ENCODE results near the gene ZNRF1. TPM values are rescaled to one million over a fixed set of nuclear protein-coding genes. Genes with fewer than 3 reads are reported as not detected.
A peak's percentile ranks its signal among the peaks of the same experiment; 100 is the strongest.
"Not testable (repeated sequence)": the region's sequence is repeated elsewhere in the genome, so short reads cannot be mapped to it uniquely, and the experiment has no call there.

The ZNRF1 gene
- total and polyA plus RNA-seq, 9 donors: 15.2 to 47.0 (median 45.2) TPM

- DNase-seq: peak; percentile 68
- Histone ChIP-seq H3K4me3 (ENCODE audit: low read length) (no peak overlapping the region), H3K27ac (ENCODE audit: low read length) (peak overlapping the region; percentile 78), H3K36me3 (ENCODE audit: control insufficient read depth, insufficient read depth, low read length) (no peaks in the 10 kb centered on the region), H3K4me1 (ENCODE audit: control insufficient read depth, insufficient read depth, low read length) (peaks cover 12% of the 10 kb centered on the region), H3K27me3 (ENCODE audit: control insufficient read depth, insufficient read depth, low read length) (no peaks in the 10 kb centered on the region), H3K9me3 (replicated peaks; ENCODE audit: control insufficient read depth, low read depth, low read length) (no peaks in the 10 kb centered on the region)
- WGBS (ENCODE audit: insufficient coverage): 20% methylated on average over 1 of the region's 8 CpGs
Observed at GRCh38 chr16:75012380-75013081, 13.7 kb downstream of the ZNRF1 start.

DNA sequence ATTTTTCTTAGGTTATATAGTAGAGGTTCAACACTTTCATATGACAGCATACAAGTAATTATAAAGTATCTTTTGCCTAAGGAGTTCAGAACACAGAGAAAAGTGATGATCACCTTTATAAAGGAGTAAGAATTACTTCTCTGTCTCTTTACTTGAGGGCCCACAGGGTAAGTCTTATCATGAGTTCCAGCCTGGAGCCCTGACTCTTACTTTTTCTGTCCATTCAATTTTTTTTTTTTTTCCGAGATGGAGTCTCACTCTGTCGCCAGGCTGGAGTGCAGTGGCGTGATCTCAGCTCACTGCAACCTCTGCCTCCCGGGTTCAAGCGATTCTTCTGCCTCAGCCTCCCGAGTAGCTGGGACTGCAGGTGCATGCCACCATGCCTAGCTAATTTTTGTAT, 14.3 kb downstream of the ZNRF1 start:
- not testable (repeated sequence) for DNase-seq; H3K9me3 ChIP-seq (replicated peaks; ENCODE audit: control insufficient read depth, low read depth, low read length); H3K36me3 ChIP-seq (ENCODE audit: control insufficient read depth, insufficient read depth, low read length); H3K27me3 ChIP-seq (ENCODE audit: control insufficient read depth, insufficient read depth, low read length); H3K4me3 ChIP-seq (ENCODE audit: low read length)
- WGBS (ENCODE audit: insufficient coverage): no CpG with 5 or more reads among the region's 6 CpGs
- H3K4me1 ChIP-seq (ENCODE audit: control insufficient read depth, insufficient read depth, low read length): peaks cover 15% of the 10 kb centered on the region
- H3K27ac ChIP-seq (ENCODE audit: low read length): peak overlapping the region; percentile 78

DNA sequence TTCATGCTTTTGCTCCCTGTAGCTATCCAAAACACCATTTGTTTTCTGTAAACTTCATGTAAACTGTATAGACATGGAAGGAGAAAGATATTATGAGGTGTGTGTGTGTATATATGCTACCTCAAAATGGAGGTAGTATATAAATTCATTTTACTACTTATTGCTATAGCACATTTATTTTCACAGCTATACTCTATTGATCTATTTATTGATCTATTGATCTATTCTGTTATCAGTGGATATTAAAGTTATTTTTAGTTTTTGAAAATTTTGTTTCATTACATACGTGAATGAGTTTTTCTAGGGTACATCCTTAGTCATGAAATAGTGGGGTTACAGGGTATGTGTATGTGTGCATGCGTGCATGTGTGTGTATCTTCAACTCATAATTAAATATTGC, 15.5 kb downstream of the ZNRF1 start:
- H3K36me3 ChIP-seq (ENCODE audit: control insufficient read depth, insufficient read depth, low read length): no peaks in the 10 kb centered on the region
- H3K4me3 ChIP-seq (ENCODE audit: low read length): no peak overlapping the region
- no peak overlapping the region for H3K27ac ChIP-seq (ENCODE audit: low read length)
- H3K9me3 ChIP-seq (replicated peaks; ENCODE audit: control insufficient read depth, low read depth, low read length): no peaks in the 10 kb centered on the region
- DNase-seq: no peak
- no CpG with 5 or more reads among the region's 2 CpGs for WGBS (ENCODE audit: insufficient coverage)
- no peaks in the 10 kb centered on the region for H3K27me3 ChIP-seq (ENCODE audit: control insufficient read depth, insufficient read depth, low read length)
- peaks cover 15% of the 10 kb centered on the region for H3K4me1 ChIP-seq (ENCODE audit: control insufficient read depth, insufficient read depth, low read length)

- H3K27me3 ChIP-seq (ENCODE audit: control insufficient read depth, insufficient read depth, low read length); DNase-seq; H3K4me3 ChIP-seq (ENCODE audit: low read length); H3K27ac ChIP-seq (ENCODE audit: low read length); H3K36me3 ChIP-seq (ENCODE audit: control insufficient read depth, insufficient read depth, low read length); H3K9me3 ChIP-seq (replicated peaks; ENCODE audit: control insufficient read depth, low read depth, low read length): not testable (repeated sequence)
- 100% methylated on average over 1 of the region's 12 CpGs for WGBS (ENCODE audit: insufficient coverage)
- H3K4me1 ChIP-seq (ENCODE audit: control insufficient read depth, insufficient read depth, low read length): peaks cover 12% of the 10 kb centered on the region
Observed at GRCh38 chr16:75016451-75017081, 17.7 kb downstream of the ZNRF1 start.

GRCh38 chr16:75017670-75018525, 19.1 kb downstream of the ZNRF1 start:
- no peaks in the 10 kb centered on the region for H3K36me3 ChIP-seq (ENCODE audit: control insufficient read depth, insufficient read depth, low read length)
- peaks cover 10% of the 10 kb centered on the region for H3K9me3 ChIP-seq (replicated peaks; ENCODE audit: control insufficient read depth, low read depth, low read length)
- no peak overlapping the region for H3K27ac ChIP-seq (ENCODE audit: low read length)
- H3K4me1 ChIP-seq (ENCODE audit: control insufficient read depth, insufficient read depth, low read length): peaks cover 4% of the 10 kb centered on the region
- DNase-seq: no peak
- WGBS (ENCODE audit: insufficient coverage): no CpG with 5 or more reads among the region's 3 CpGs
- H3K4me3 ChIP-seq (ENCODE audit: low read length): no peak overlapping the region
- H3K27me3 ChIP-seq (ENCODE audit: control insufficient read depth, insufficient read depth, low read length): no peaks in the 10 kb centered on the region

- Histone ChIP-seq H3K27ac (ENCODE audit: low read length) (no peak overlapping the region), H3K36me3 (ENCODE audit: control insufficient read depth, insufficient read depth, low read length) (no peaks in the 10 kb centered on the region), H3K4me1 (ENCODE audit: control insufficient read depth, insufficient read depth, low read length) (peaks cover 4% of the 10 kb centered on the region), H3K27me3 (ENCODE audit: control insufficient read depth, insufficient read depth, low read length) (no peaks in the 10 kb centered on the region), H3K4me3 (ENCODE audit: low read length) (no peak overlapping the region), H3K9me3 (replicated peaks; ENCODE audit: control insufficient read depth, low read depth, low read length) (peaks cover 10% of the 10 kb centered on the region)
- 87% methylated on average over 6 of the region's 8 CpGs for WGBS (ENCODE audit: insufficient coverage)
- DNase-seq: no peak
Observed at GRCh38 chr16:75019007-75019406, 20.2 kb downstream of the ZNRF1 start.

GRCh38 chr16:75019586-75019985, 20.8 kb downstream of the ZNRF1 start:
- 100% methylated on average over 2 of the region's 7 CpGs for WGBS (ENCODE audit: insufficient coverage)
- DNase-seq: no peak
- no peak overlapping the region for H3K27ac ChIP-seq (ENCODE audit: low read length)
- peaks cover 10% of the 10 kb centered on the region for H3K9me3 ChIP-seq (replicated peaks; ENCODE audit: control insufficient read depth, low read depth, low read length)
- no peaks in the 10 kb centered on the region for H3K27me3 ChIP-seq (ENCODE audit: control insufficient read depth, insufficient read depth, low read length)
- no peak overlapping the region for H3K4me3 ChIP-seq (ENCODE audit: low read length)
- H3K4me1 ChIP-seq (ENCODE audit: control insufficient read depth, insufficient read depth, low read length): peaks cover 4% of the 10 kb centered on the region
- H3K36me3 ChIP-seq (ENCODE audit: control insufficient read depth, insufficient read depth, low read length): no peaks in the 10 kb centered on the region

DNA sequence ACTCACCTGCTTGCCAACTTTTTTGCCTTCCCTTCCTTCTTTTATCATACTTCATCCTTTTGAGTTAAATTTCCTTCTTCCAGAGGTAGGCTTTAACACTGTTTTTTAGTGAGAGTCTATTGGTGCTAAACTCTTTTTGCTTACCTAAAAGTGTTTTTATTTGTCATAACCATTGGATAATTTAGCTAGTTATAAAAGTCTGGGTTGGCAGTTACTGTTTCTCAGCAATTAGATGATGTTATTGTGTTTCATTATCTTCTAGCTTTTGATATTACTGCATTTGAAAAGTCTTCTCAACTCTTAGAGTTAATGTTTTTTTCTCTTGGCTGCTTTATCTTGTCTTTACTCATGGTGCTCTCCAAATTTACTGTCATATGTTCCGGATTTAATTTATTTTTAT, 22.6 kb downstream of the ZNRF1 start:
- no peak overlapping the region for H3K4me3 ChIP-seq (ENCODE audit: low read length)
- H3K27me3 ChIP-seq (ENCODE audit: control insufficient read depth, insufficient read depth, low read length): no peaks in the 10 kb centered on the region
- WGBS (ENCODE audit: insufficient coverage): no CpG with 5 or more reads among the region's 1 CpG
- peaks cover 10% of the 10 kb centered on the region for H3K9me3 ChIP-seq (replicated peaks; ENCODE audit: control insufficient read depth, low read depth, low read length)
- H3K4me1 ChIP-seq (ENCODE audit: control insufficient read depth, insufficient read depth, low read length): peaks cover 6% of the 10 kb centered on the region
- H3K27ac ChIP-seq (ENCODE audit: low read length): no peak overlapping the region
- no peaks in the 10 kb centered on the region for H3K36me3 ChIP-seq (ENCODE audit: control insufficient read depth, insufficient read depth, low read length)
- no peak for DNase-seq

GRCh38 chr16:75022567-75022966, 23.7 kb downstream of the ZNRF1 start:
- no peak overlapping the region for H3K4me3 ChIP-seq (ENCODE audit: low read length)
- H3K4me1 ChIP-seq (ENCODE audit: control insufficient read depth, insufficient read depth, low read length): peaks cover 5% of the 10 kb centered on the region
- H3K9me3 ChIP-seq (replicated peaks; ENCODE audit: control insufficient read depth, low read depth, low read length): peaks cover 10% of the 10 kb centered on the region
- DNase-seq: no peak
- no peaks in the 10 kb centered on the region for H3K36me3 ChIP-seq (ENCODE audit: control insufficient read depth, insufficient read depth, low read length)
- H3K27me3 ChIP-seq (ENCODE audit: control insufficient read depth, insufficient read depth, low read length): no peaks in the 10 kb centered on the region
- no peak overlapping the region for H3K27ac ChIP-seq (ENCODE audit: low read length)
- no CpG with 5 or more reads among the region's 4 CpGs for WGBS (ENCODE audit: insufficient coverage)

GRCh38 chr16:75023009-75023408, 24.2 kb downstream of the ZNRF1 start:
- WGBS (ENCODE audit: insufficient coverage): 100% methylated on average over 2 of the region's 2 CpGs
- Histone ChIP-seq H3K9me3 (replicated peaks; ENCODE audit: control insufficient read depth, low read depth, low read length) (peaks cover 10% of the 10 kb centered on the region), H3K27me3 (ENCODE audit: control insufficient read depth, insufficient read depth, low read length) (no peaks in the 10 kb centered on the region), H3K27ac (ENCODE audit: low read length) (no peak overlapping the region), H3K4me3 (ENCODE audit: low read length) (no peak overlapping the region), H3K36me3 (ENCODE audit: control insufficient read depth, insufficient read depth, low read length) (no peaks in the 10 kb centered on the region), H3K4me1 (ENCODE audit: control insufficient read depth, insufficient read depth, low read length) (peaks cover 2% of the 10 kb centered on the region)
- no peak for DNase-seq

Data from muscle of leg (tissue), 11 donors.